ENCODE data around the gene ZMAT1. TPM values are rescaled to one million over a fixed set of nuclear protein-coding genes. Genes with fewer than 3 reads are reported as not detected.

Gene ZMAT1
- total RNA-seq, 1 donor from 2014 or later: 2.7 TPM

DNA sequence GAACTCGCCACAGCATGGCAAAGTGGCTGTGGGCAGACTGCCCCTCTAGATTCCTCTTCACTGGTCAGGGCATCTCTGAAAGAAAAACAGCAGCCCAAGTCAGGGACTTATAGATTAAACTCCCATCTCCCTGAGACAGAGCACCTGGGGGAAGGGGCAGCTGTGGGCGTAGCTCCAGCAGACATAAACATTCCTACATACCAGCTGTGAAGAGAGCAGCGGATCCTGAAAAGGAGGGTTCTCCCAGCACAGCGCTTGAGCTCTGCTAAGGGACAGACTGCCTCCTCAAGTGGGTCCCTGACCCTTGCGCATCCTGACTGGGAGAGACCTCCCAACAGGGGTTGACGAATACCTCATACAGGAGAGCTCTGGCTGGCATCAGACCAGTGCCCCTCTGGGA is 18.8 kb upstream of the ZMAT1 start:
- DNase-seq (ENCODE audit: low read depth): no peak
- TF ChIP-seq, protein P1, sequence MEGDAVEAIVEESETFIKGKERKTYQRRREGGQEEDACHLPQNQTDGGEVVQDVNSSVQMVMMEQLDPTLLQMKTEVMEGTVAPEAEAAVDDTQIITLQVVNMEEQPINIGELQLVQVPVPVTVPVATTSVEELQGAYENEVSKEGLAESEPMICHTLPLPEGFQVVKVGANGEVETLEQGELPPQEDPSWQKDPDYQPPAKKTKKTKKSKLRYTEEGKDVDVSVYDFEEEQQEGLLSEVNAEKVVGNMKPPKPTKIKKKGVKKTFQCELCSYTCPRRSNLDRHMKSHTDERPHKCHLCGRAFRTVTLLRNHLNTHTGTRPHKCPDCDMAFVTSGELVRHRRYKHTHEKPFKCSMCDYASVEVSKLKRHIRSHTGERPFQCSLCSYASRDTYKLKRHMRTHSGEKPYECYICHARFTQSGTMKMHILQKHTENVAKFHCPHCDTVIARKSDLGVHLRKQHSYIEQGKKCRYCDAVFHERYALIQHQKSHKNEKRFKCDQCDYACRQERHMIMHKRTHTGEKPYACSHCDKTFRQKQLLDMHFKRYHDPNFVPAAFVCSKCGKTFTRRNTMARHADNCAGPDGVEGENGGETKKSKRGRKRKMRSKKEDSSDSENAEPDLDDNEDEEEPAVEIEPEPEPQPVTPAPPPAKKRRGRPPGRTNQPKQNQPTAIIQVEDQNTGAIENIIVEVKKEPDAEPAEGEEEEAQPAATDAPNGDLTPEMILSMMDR (conservative IDR thresholded peaks at IDR 0.05; ENCODE audit: low read depth, low read length): no peak
- no peak overlapping the region for H3K4me3 ChIP-seq (ENCODE audit: low read depth, low read length)

DNA sequence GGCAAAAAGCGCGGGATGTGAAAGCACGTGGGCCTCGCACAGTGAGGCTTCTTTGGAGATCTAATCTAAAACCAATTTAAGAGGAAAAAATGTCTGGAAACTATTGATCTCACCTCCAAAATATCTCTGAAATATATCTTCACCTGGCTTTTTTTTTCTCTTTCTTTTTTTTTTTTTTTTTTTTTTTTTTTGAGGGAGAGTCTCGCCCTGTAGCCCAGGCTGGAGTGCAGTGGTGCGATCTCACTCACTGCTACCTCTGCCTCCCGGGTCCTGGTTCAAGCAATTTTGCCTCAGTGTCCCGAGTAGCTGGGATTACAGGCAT is 383 bp upstream of the ZMAT1 start:
- no peak for DNase-seq (ENCODE audit: low read depth)
- peak overlapping the region; percentile 70 for H3K4me3 ChIP-seq (ENCODE audit: low read depth, low read length)
- TF ChIP-seq, protein P1 (conservative IDR thresholded peaks at IDR 0.05; ENCODE audit: low read depth, low read length): no peak

DNA sequence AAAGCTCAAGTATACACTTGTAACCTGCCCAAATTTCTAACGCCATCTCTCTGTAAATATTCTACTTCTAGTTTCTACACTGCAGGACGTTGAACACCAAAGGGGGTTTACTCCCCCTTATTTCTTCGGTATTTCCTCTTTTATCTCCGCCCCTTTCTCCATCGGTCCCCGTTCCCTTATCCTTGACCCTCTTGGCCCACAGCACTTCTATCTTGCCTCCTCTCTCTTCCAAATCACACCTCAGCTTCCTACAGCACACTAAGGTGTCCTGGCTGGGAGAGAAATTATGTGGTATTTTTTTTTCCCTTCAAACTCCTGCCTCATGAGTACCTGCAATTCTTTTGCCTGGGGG is 715 bp downstream of the ZMAT1 start:
- H3K4me3 ChIP-seq (ENCODE audit: low read depth, low read length): peak overlapping the region; percentile 70
- DNase-seq (ENCODE audit: low read depth): no peak
- TF ChIP-seq, protein P1 (conservative IDR thresholded peaks at IDR 0.05; ENCODE audit: low read depth, low read length): no peak

DNA sequence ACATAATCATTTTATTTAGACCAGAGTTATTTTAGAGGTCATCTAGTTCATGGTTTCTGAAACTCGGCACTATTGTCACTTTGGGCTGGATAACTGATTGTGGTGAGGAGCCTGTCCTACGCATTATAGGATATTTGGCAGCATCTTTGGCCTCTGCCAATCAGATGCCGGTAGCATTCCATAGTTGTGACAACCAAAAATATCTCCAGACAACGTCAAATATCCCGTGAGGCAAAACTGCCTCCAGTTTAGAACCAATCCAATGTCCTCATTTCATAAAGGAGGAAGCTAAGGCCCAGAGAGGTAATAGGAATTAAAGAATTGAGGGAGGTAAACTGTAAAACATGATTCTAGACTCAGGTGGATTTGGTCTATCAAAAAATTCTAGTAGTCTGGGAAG is 6.1 kb downstream of the ZMAT1 start:
- TF ChIP-seq, protein P1 (conservative IDR thresholded peaks at IDR 0.05; ENCODE audit: low read depth, low read length): no peak
- no peak overlapping the region for H3K4me3 ChIP-seq (ENCODE audit: low read depth, low read length)
- DNase-seq (ENCODE audit: low read depth): no peak

DNA sequence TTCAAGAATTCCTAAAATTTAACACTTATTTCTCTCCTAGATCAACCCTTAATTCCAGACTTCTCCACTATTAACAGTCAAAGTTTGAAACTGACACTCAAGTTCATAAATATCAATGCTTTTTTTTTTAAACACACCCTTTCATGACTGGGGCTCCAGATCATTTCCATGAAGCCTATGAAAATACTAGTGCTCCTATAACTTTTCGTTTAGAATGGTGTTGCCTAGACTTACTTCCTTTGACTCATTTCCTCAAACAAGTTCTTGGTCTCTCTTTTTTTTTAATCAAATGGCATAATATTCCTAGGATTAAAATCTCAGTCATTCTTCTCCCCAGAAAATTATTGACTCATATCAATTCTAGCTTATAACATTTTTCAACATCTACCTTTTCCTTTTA is 13.1 kb downstream of the ZMAT1 start:
- H3K4me3 ChIP-seq (ENCODE audit: low read depth, low read length): no peak overlapping the region
- TF ChIP-seq, protein P1 (conservative IDR thresholded peaks at IDR 0.05; ENCODE audit: low read depth, low read length): no peak
- DNase-seq (ENCODE audit: low read depth): no peak

DNA sequence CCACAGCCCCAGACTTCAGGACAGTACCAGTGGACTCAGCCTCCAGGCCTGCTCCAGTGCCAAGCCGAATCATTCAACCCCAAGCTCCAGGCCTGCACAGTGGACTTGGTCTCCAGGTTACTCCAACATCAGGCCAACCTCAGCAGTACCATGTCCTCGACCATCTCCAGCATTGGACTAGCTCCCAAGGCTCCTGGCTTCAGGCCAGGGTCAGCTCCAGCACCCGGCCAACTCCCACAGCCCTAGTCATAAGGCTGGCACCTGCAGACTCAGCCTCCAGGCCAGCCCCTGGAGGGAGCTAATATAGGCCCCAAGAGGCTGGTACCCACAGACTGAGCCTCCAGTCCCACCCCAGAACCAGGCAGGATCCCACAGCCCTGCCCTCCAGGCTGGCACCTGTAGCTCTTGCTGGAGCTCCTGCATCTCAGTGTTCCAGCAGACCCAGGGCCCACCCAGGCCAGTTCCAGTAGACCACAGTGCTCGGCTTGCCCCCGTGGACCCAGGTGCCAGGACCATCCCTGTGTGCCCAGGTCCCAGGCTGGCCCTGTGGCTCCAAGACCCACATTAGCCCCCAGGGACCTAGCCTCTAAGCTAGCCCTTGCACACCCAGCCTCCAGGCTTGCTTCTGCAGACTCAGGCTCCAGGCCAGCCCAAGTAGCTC is 25.6 kb downstream of the ZMAT1 start:
- no peak overlapping the region for H3K4me3 ChIP-seq (ENCODE audit: low read depth, low read length)

DNA sequence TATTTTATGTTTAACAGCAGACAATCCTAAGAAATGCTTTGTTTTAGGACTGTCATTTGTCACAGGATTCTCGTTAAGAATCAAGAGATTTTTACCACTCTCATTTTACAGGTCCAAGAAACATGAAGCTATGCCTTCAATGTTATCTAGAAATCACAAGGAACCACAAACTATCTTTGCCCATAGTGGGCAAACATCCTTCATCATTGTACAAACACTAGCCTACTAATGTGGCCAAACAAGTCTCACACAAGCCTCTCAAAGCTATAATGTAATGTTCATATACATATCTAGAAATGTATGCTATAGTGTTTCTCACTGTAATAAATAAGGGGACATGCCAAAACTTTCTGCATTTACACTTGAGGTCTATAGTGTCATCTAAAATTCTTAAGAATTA is 26.8 kb downstream of the ZMAT1 start:
- TF ChIP-seq, protein P1 (conservative IDR thresholded peaks at IDR 0.05; ENCODE audit: low read depth, low read length): no peak
- H3K4me3 ChIP-seq (ENCODE audit: low read depth, low read length): no peak overlapping the region
- no peak for DNase-seq (ENCODE audit: low read depth)

More for the DNA sequence above, 25.6 kb downstream of the ZMAT1 start:
- DNase-seq (ENCODE audit: low read depth): no peak
- TF ChIP-seq, protein P1 (conservative IDR thresholded peaks at IDR 0.05; ENCODE audit: low read depth, low read length): no peak
